Measurements from ENCODE around the gene MBD2. TPM values are rescaled to one million over a fixed set of nuclear protein-coding genes. Genes with fewer than 3 reads are reported as not detected.

Gene MBD2
- total and polyA plus RNA-seq, 4 donors, result 9.2 to 16.2 (median 11.4) TPM

GRCh38 chr18:54191352-54191751 is 33.1 kb downstream of the MBD2 start:
- Histone ChIP-seq H3K9ac (ENCODE audit: low read depth in 1 of 2, low read length in 2 of 2) (no peak overlapping the region), H3K36me3 (ENCODE audit: control insufficient read depth in 4 of 4, insufficient read depth in 3 of 4, low read depth in 1 of 4, low read length in 3 of 4) (peaks cover 0 to 10% (median 5%) of the 10 kb centered on the region in 4 donors), H3K27ac (ENCODE audit: low read depth in 1 of 2, low read length in 2 of 2) (no peak overlapping the region), H3K4me1 (ENCODE audit: control insufficient read depth in 4 of 4, insufficient read depth in 4 of 4, low read length in 3 of 4) (peaks cover 0 to 2% (median 0%) of the 10 kb centered on the region in 4 donors), H3K9me3 (ENCODE audit: control insufficient read depth in 4 of 4, low read length in 3 of 4) (no peaks in the 10 kb centered on the region), H3K27me3 (ENCODE audit: control insufficient read depth in 4 of 4, insufficient read depth in 4 of 4, low read length in 3 of 4) (no peaks in the 10 kb centered on the region), H3K4me3 (ENCODE audit: low read depth in 1 of 3, low read length in 3 of 3) (no peak overlapping the region)
- DNase-seq (ENCODE audit: low spot score), result no peak
- no peak for TF ChIP-seq HNF4A (conservative IDR thresholded peaks at IDR 0.05)
- TF ChIP-seq SP1 (IDR thresholded peaks at IDR 0.05), result no peak
- no peak for TF ChIP-seq RAD21 (IDR thresholded peaks at IDR 0.05)
- no peak for TF ChIP-seq TAF1 (conservative IDR thresholded peaks at IDR 0.05)
- TF ChIP-seq CTCF (IDR thresholded peaks at IDR 0.05; ENCODE audit: low read depth, low read length, missing input control), result no peak
- no peak for TF ChIP-seq GABPA (IDR thresholded peaks at IDR 0.05 in 1 of 2, conservative IDR thresholded peaks at IDR 0.05 in 1 of 2)
- TF ChIP-seq RXRA (IDR thresholded peaks at IDR 0.05), result no peak
- no peak for TF ChIP-seq FOXA2 (IDR thresholded peaks at IDR 0.05)
- TF ChIP-seq YY1 (IDR thresholded peaks at IDR 0.05), result no peak
- TF ChIP-seq REST (IDR thresholded peaks at IDR 0.05), result no peak
- no peak for TF ChIP-seq ATF3 (IDR thresholded peaks at IDR 0.05)
- TF ChIP-seq ZBTB33 (IDR thresholded peaks at IDR 0.05), result no peak
- no peak for TF ChIP-seq EGR1 (IDR thresholded peaks at IDR 0.05; ENCODE audit: low read depth in 2 of 2)
- TF ChIP-seq JUND (IDR thresholded peaks at IDR 0.05), result no peak
- TF ChIP-seq NR2F2 (IDR thresholded peaks at IDR 0.05), result no peak
- TF ChIP-seq FOXA1 (IDR thresholded peaks at IDR 0.05), result no peak

GRCh38 chr18:54187372-54187771 is 37.1 kb downstream of the MBD2 start:
- no peak for DNase-seq (ENCODE audit: low spot score)
- Histone ChIP-seq H3K9me3 (ENCODE audit: control insufficient read depth in 4 of 4, low read length in 3 of 4) (no peaks in the 10 kb centered on the region), H3K27ac (ENCODE audit: low read depth in 1 of 2, low read length in 2 of 2) (no peak overlapping the region), H3K9ac (ENCODE audit: low read depth in 1 of 2, low read length in 2 of 2) (no peak overlapping the region), H3K36me3 (ENCODE audit: control insufficient read depth in 4 of 4, insufficient read depth in 3 of 4, low read depth in 1 of 4, low read length in 3 of 4) (peaks cover 1 to 13% (median 7%) of the 10 kb centered on the region in 4 donors), H3K4me1 (ENCODE audit: control insufficient read depth in 4 of 4, insufficient read depth in 4 of 4, low read length in 3 of 4) (peaks cover 0 to 2% (median 0%) of the 10 kb centered on the region in 4 donors), H3K4me3 (ENCODE audit: low read depth in 1 of 3, low read length in 3 of 3) (no peak overlapping the region), H3K27me3 (ENCODE audit: control insufficient read depth in 4 of 4, insufficient read depth in 4 of 4, low read length in 3 of 4) (no peaks in the 10 kb centered on the region)
- 92% methylated on average over 3 of the region's 3 CpGs for WGBS
- TF ChIP-seq FOXA1 (IDR thresholded peaks at IDR 0.05) (no peak), TAF1 (conservative IDR thresholded peaks at IDR 0.05) (no peak), JUND (IDR thresholded peaks at IDR 0.05) (no peak), RAD21 (IDR thresholded peaks at IDR 0.05) (no peak), RXRA (IDR thresholded peaks at IDR 0.05) (no peak), SP1 (IDR thresholded peaks at IDR 0.05) (no peak), REST (IDR thresholded peaks at IDR 0.05) (no peak)

Measured in liver (tissue), 9 donors.